Measurements from ENCODE around the gene GUCA1A.

DNA sequence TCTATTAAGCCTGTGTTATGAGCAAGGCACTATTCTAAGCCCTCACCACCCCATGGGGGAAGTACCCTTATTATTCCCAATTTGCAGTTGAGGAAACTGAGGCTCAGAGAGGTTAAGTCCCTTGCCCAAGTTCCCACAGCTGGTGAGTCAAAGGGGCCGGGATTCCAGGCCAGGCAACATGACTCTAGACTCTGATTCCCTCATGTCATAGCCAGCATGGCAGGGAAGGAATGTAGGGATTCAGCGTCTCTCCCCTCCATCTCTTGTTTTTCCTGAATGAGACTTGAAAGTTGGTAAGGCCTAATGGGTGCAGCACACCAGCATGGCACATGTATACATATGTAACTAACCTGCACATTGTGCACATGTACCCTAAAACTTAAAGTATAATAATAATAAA is 37.4 kb upstream of the GUCA1A start:
- TF ChIP-seq, protein P1, sequence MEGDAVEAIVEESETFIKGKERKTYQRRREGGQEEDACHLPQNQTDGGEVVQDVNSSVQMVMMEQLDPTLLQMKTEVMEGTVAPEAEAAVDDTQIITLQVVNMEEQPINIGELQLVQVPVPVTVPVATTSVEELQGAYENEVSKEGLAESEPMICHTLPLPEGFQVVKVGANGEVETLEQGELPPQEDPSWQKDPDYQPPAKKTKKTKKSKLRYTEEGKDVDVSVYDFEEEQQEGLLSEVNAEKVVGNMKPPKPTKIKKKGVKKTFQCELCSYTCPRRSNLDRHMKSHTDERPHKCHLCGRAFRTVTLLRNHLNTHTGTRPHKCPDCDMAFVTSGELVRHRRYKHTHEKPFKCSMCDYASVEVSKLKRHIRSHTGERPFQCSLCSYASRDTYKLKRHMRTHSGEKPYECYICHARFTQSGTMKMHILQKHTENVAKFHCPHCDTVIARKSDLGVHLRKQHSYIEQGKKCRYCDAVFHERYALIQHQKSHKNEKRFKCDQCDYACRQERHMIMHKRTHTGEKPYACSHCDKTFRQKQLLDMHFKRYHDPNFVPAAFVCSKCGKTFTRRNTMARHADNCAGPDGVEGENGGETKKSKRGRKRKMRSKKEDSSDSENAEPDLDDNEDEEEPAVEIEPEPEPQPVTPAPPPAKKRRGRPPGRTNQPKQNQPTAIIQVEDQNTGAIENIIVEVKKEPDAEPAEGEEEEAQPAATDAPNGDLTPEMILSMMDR (IDR thresholded peaks at IDR 0.05; ENCODE audit: low read depth, low read length): no peak
- TF ChIP-seq EZH2phosphoT487 (IDR thresholded peaks at IDR 0.05; ENCODE audit: low read depth): no peak

Measured in OCI-LY3 (cell line).